Left hindlimb (tissue), 1 donor: ENCODE results near the gene C20orf96.

ENCODE experiments used
- DNase-seq: peaks from one replicate; pipeline ENCODE4 v3.0.0-alpha.2; 2018

Gene C20orf96

DNA sequence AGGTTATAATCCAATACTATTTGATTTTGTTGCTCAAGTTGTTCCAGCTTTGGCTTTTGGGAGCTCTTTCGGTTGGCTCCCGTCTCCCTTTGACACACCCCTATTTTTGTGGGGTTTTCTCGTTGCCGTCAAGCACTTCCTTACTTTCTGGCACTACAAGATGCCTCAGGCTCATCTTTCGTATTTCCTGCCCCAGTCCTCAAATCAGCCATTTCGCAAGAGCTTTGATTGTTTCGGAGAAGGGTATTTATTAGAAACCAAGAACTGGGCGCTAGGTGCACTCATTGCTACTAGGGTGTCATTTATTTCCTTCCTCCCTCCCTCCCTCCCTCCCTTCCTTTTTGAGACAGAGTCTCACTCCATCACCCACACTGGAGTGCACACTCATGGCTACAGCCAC is 21.5 kb upstream of the C20orf96 start:
- DNase-seq: no peak

- DNase-seq: no peak
Measured at GRCh38 chr20:311609-312008, 21.1 kb upstream of the C20orf96 start.

GRCh38 chr20:310645-311044 is 20.1 kb upstream of the C20orf96 start:
- no peak for DNase-seq

- DNase-seq: peak; percentile 100
Measured at GRCh38 chr20:309841-310644, 19.5 kb upstream of the C20orf96 start.

- DNase-seq: peak; percentile 49
Measured at GRCh38 chr20:309306-309840, 18.8 kb upstream of the C20orf96 start.

DNA sequence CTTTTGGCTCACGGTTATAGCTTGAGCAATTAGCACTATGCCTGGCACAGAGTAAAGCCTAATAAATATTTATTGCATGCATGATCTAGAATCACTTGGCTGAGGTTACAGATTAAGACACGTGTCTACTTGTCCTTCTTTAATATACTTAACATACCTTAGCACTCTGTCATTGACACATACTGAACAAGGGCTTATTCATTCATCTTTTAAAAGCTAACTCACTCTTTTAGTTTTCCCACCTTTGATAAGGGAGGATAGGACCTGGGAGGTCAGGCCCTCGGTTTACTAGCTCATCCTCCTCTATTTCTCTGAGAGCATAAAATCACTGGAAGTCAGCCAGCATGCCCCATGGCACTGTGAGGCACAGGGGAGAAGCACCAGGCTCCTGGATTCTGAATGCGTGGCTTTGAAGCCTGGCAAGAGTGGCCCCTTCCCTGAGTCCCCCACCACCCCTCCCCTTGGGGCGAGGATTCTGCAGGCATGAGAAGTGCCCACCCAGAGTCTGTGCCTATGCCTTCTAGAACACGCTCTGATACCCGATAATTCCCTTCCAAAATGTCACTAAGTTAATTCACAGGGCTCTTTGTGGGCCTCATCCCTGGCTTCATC is 18.0 kb upstream of the C20orf96 start:
- DNase-seq: no peak

DNA sequence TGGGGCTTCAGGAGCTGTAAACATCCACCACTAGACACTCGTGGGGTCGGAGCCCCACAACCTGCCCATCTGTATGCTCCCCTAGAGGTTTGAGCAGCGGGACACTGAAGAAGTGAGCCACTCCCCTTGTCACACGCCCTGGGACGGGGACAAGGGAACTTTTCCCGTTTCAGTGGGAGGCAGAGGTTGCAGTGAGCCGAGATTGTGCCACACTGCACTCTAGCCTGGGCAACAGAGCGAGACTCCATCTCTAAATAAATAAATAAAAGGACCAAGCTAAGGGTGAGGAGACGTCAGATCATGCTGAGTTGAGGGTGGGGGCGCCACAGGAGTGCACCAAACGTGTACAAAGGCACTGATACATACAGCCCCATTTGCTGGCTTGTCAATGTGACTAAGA is 15.2 kb upstream of the C20orf96 start:
- DNase-seq: no peak

DNA sequence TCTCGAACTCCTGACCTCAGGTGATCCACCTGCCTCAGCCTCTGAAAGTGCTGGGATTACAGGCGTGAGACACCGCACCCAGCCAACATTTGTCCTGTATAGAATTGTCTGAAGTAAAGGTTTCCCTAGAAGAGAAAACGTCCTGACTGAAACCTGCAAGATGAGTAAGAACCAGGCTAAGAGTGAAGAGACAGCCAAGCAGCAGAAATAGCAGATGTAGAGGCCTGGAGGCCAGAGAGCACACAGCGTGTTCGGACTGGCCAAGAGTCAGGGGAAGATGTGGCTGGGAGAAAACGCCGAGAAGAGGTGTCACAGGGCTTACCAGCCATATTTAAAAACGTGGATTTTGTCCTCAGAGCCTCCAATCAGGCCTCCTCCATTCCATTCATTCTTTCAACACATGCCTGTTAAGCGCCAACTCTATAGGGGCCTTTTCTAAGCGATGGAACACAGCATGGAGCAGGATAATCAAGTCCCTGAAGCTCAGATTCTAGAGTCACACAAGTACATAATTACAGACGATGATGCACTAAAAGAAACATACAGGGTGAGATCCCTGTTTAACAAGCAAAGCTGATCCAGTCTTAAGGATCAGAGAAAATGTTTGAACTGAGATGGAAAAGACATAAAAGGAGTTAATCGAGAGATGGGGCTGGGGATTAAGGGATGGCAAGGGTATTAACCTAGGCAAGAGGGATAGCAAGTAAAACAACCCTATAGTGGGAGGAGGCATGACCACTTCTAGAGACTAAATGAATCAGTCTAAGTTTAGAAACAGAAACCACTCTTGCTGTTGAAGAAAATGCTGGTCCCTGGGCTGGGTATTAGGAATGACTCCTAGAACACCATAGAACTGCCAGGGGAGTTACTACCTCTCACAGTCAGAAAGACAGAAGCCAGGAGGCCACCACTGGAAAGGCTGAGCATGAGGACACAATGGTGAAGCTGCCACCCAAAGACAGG is 11.6 kb upstream of the C20orf96 start:
- DNase-seq: no peak

DNA sequence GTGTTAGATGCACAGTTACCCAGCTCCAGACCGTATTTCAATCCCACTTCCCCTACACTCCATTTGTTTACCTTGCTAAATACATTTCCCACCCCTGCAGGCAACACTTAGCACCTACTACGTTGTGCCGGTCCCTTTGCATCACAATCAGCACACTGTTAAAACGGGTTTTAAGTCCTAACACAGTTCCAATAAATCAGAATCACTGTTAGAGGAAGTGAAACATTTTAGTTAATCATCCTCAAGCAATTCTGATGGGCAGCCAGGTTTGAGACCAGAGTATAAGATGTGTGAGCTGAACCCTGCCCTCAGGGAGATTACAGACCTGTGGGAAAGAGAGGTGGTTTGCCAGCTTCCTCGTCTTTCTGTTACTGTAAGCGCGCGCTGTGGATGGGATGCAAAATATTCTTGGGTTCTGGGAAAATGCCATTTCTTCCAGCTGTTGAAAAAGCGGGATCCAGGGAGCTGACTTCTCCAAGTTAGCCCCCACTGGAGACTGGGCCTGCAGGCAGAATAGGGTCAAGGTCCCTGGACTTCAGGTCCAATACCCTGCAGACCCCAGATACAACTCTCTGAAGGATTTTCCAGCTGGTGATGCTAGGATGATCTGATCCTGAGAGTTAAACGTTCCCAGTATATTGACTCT is 9.9 kb upstream of the C20orf96 start:
- no peak for DNase-seq

- DNase-seq: no peak
Measured at GRCh38 chr20:298776-299391, 8.3 kb upstream of the C20orf96 start.

- DNase-seq: peak; percentile 67
Measured at GRCh38 chr20:297925-298775, 7.6 kb upstream of the C20orf96 start.

DNA sequence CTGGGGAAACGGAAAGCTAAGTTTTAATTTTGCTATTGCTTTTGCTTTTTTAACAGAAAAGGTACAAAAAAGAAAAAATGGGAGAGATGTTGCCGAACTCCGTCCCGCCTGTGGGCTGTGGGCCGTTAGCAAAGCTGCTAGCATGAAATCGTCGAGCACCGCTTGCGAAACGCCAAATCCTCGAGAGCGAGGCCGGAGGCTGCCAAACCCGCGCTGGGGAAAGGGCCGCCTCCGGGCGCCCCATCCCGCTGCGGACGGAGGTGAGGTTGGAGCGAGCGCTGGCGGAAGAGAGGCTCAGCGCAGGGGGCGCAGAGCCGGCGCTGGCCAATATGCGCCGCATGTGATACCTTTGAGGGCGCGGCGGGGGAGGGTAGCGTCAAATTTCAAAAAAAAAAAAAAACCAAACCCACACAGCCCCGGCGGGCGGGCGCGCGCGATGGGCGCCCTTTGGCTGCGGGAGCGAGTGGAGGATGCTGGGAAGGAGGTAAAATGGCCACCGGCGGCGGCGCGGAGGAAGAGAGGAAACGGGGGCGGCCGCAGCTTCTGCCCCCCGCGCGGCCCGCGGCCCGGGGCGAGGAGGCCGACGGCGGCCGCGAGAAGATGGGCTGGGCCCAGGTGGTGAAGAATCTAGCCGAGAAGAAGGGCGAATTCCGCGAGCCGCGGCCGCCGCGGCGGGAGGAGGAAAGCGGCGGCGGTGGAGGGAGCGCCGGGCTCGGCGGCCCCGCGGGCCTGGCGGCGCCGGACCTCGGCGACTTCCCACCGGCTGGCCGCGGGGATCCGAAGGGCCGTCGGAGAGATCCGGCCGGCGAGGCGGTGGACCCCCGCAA is 6.8 kb upstream of the C20orf96 start, which contains the start of gene ZCCHC3:
ZCCHC3 (plus strand) TSS at position 473 of the 827 bp plus-strand sequence; CDS start at position 490, 17 bp downstream.
- peak; percentile 93 for DNase-seq

DNA sequence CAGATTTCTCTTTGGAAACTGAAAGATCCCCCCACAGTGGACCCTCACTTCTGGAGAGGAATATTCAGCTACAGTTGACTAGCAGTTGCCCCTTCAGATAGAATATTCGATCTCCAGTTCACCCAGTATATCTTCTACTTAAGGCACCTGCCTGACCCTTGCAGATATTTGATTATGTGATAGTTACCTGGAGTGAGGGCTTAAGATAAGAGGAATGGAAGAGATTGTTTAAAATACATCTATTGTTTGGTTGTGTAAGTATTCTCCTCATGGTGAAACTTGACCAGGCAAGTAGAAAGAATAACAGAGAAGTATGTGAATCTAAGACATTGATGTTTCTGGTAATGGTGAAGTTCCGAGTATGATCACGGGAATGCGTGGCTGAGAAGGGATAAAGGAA is 5.3 kb upstream of the C20orf96 start:
- no peak for DNase-seq

DNA sequence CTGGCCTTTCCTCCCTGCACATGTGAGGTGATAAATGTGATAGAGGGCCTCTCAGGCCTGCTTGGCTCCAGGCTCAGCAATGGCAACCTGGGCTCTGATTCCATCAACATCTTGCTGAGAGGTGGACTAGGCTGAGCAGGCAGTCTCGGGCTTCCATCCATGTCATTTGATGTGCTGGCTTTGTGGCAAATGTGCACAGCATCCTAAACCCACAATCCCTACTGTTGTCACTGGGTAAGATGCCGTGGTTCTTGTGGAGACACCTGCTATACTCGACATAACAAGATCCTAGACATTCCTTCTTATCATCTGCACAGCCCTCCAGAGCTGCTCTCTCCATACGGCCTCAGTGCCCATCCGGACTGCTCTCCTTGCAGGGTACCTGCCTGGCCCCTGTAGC is 4.1 kb upstream of the C20orf96 start:
- DNase-seq: no peak

- DNase-seq: no peak
Measured at GRCh38 chr20:289693-290083, 862 bp downstream of the C20orf96 start.

GRCh38 chr20:288956-289692 is 1.4 kb downstream of the C20orf96 start:
- DNase-seq: no peak

DNA sequence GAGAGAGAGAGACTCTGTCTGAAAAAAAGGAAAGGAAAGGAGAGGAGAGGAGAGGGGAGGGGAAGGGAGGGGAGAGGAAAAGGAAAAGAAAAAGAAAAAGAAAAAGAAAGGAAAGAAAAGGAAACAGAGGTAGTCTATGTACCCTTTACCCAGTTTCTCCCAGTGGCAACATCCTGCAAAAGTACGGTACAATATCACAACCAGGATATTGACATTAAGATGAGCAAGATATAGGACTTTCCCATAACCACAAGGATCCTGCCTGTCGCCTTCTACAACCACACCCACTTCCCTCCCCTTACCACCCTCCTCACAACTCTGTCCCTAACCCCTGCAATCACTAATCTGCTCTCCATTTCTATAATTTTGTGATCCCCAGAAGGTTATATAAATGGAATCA is 4.0 kb downstream of the C20orf96 start:
- no peak for DNase-seq

DNA sequence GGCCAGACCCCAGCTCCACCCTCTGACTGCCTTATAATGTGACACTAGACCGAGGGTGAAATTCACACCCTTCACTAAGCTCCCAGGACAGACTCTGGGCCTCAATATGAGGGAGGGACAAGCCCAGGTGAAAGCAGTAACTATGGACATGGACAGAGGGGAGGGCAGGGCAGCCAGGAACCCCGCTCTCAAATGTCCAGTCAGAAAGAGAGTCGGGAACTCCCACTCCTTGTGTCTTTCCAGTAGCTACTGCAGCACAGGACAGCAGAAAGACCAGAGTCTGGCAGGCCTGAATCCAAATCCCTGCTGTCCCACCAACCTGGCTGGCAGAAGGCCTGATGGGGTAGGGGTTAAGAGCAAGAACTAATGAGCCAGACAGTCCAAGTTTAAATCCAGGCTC is 6.4 kb downstream of the C20orf96 start:
- DNase-seq: no peak
